Memory B cell (primary cell): ENCODE results near the gene POU2AF2.
"Not testable (repeated sequence)": the region's sequence is repeated elsewhere in the genome, so short reads cannot be mapped to it uniquely, and the experiment has no call there.

Source experiments
- ATAC-seq: fragments of 150-1000 bp; cut with Tn5 transposase; 2 replicates; pipeline ENCODE4 v1.10.0; 2021; ENCODE audit warnings: low read depth, mild to moderate bottlenecking, moderate library complexity
- DNase-seq, 2 donors: peaks; one replicate each; pipeline ENCODE4 v3.0.0; 2022; ENCODE audit warnings: low spot score in 2 of 2
- H3K27ac Mint-ChIP-seq: one replicate; pipeline ENCODE4 v1.8.0; 2022; ENCODE audit warnings: mild to moderate bottlenecking, moderate library complexity, mixed read lengths
- H3K27me3 Mint-ChIP-seq: one replicate; pipeline ENCODE4 v1.8.0; 2022; ENCODE audit warnings: mixed read lengths
- H3K36me3 Mint-ChIP-seq: one replicate; pipeline ENCODE4 v1.8.0; 2022; ENCODE audit warnings: mild to moderate bottlenecking, mixed read lengths
- H3K4me1 Mint-ChIP-seq: one replicate; pipeline ENCODE4 v1.8.0; 2022; ENCODE audit warnings: mixed read lengths
- H3K4me3 Mint-ChIP-seq: one replicate; pipeline ENCODE4 v1.8.0; 2022; ENCODE audit warnings: mild to moderate bottlenecking, moderate library complexity, mixed read lengths
- H3K9me3 Mint-ChIP-seq: one replicate; pipeline ENCODE4 v1.8.0; 2022; ENCODE audit warnings: mixed read lengths

Gene POU2AF2

GRCh38 chr11:111320199-111320598, 74.7 kb downstream of the POU2AF2 start:
- not testable (repeated sequence) for H3K4me1 Mint-ChIP-seq, H3K27me3 Mint-ChIP-seq, H3K9me3 Mint-ChIP-seq, H3K4me3 Mint-ChIP-seq, H3K27ac Mint-ChIP-seq, DNase-seq, H3K36me3 Mint-ChIP-seq, ATAC-seq

GRCh38 chr11:111320728-111321568, 75.4 kb downstream of the POU2AF2 start:
- no peak for DNase-seq
- H3K27ac Mint-ChIP-seq: no peak overlapping the region
- ATAC-seq: no peak
- H3K36me3 Mint-ChIP-seq: peaks cover 9% of the 10 kb centered on the region
- H3K4me3 Mint-ChIP-seq: no peak overlapping the region
- no peaks in the 10 kb centered on the region for H3K4me1 Mint-ChIP-seq
- H3K9me3 Mint-ChIP-seq: no peaks in the 10 kb centered on the region
- H3K27me3 Mint-ChIP-seq: no peaks in the 10 kb centered on the region

- H3K4me1 Mint-ChIP-seq: no peaks in the 10 kb centered on the region
- DNase-seq: no peak
- no peak overlapping the region for H3K27ac Mint-ChIP-seq
- H3K27me3 Mint-ChIP-seq: no peaks in the 10 kb centered on the region
- H3K9me3 Mint-ChIP-seq: no peaks in the 10 kb centered on the region
- no peak for ATAC-seq
- peaks cover 6% of the 10 kb centered on the region for H3K36me3 Mint-ChIP-seq
- no peak overlapping the region for H3K4me3 Mint-ChIP-seq
Measured at GRCh38 chr11:111322534-111322933, 77.0 kb downstream of the POU2AF2 start.

GRCh38 chr11:111324277-111324720, 78.8 kb downstream of the POU2AF2 start:
- Mint-ChIP-seq H3K36me3 (peaks cover 6% of the 10 kb centered on the region), H3K4me1 (no peaks in the 10 kb centered on the region), H3K9me3 (no peaks in the 10 kb centered on the region), H3K27me3 (no peaks in the 10 kb centered on the region), H3K27ac (no peak overlapping the region), H3K4me3 (no peak overlapping the region)
- ATAC-seq (no peak), DNase-seq (no peak)

- no peak overlapping the region for H3K4me3 Mint-ChIP-seq
- ATAC-seq (no peak), DNase-seq (no peak)
- H3K9me3 Mint-ChIP-seq: no peaks in the 10 kb centered on the region
- no peak overlapping the region for H3K27ac Mint-ChIP-seq
- H3K4me1 Mint-ChIP-seq: no peaks in the 10 kb centered on the region
- H3K36me3 Mint-ChIP-seq: peaks cover 6% of the 10 kb centered on the region
- H3K27me3 Mint-ChIP-seq: no peaks in the 10 kb centered on the region
Measured at GRCh38 chr11:111325259-111325658, 79.7 kb downstream of the POU2AF2 start.

GRCh38 chr11:111326824-111327223, 81.3 kb downstream of the POU2AF2 start:
- DNase-seq (no peak), ATAC-seq (no peak)
- Mint-ChIP-seq H3K4me3 (no peak overlapping the region), H3K27me3 (no peaks in the 10 kb centered on the region), H3K27ac (no peak overlapping the region), H3K36me3 (peaks cover 10% of the 10 kb centered on the region), H3K9me3 (no peaks in the 10 kb centered on the region), H3K4me1 (peaks cover 2% of the 10 kb centered on the region)

- ATAC-seq (no peak), DNase-seq (no peak)
- Mint-ChIP-seq H3K27me3 (no peaks in the 10 kb centered on the region), H3K9me3 (no peaks in the 10 kb centered on the region), H3K36me3 (peaks cover 14% of the 10 kb centered on the region), H3K4me3 (no peak overlapping the region), H3K4me1 (peaks cover 2% of the 10 kb centered on the region), H3K27ac (no peak overlapping the region)
Measured at GRCh38 chr11:111327908-111328624, 82.5 kb downstream of the POU2AF2 start.

- no peak overlapping the region for H3K27ac Mint-ChIP-seq
- DNase-seq (no peak), ATAC-seq (no peak)
- no peak overlapping the region for H3K4me3 Mint-ChIP-seq
- peaks cover 8% of the 10 kb centered on the region for H3K4me1 Mint-ChIP-seq
- H3K36me3 Mint-ChIP-seq: peaks cover 20% of the 10 kb centered on the region
- H3K9me3 Mint-ChIP-seq: no peaks in the 10 kb centered on the region
- no peaks in the 10 kb centered on the region for H3K27me3 Mint-ChIP-seq
Measured at GRCh38 chr11:111329306-111330204, 84.0 kb downstream of the POU2AF2 start.

GRCh38 chr11:111330234-111330893, 84.8 kb downstream of the POU2AF2 start:
- H3K27ac Mint-ChIP-seq: no peak overlapping the region
- peaks cover 17% of the 10 kb centered on the region for H3K36me3 Mint-ChIP-seq
- ATAC-seq (no peak), DNase-seq (no peak)
- no peaks in the 10 kb centered on the region for H3K9me3 Mint-ChIP-seq
- peaks cover 8% of the 10 kb centered on the region for H3K4me1 Mint-ChIP-seq
- H3K4me3 Mint-ChIP-seq: no peak overlapping the region
- H3K27me3 Mint-ChIP-seq: no peaks in the 10 kb centered on the region

- peaks cover 8% of the 10 kb centered on the region for H3K4me1 Mint-ChIP-seq
- DNase-seq (no peak), ATAC-seq (no peak)
- no peak overlapping the region for H3K27ac Mint-ChIP-seq
- H3K27me3 Mint-ChIP-seq: no peaks in the 10 kb centered on the region
- peaks cover 16% of the 10 kb centered on the region for H3K36me3 Mint-ChIP-seq
- H3K4me3 Mint-ChIP-seq: no peak overlapping the region
- H3K9me3 Mint-ChIP-seq: no peaks in the 10 kb centered on the region
Measured at GRCh38 chr11:111331711-111332479, 86.4 kb downstream of the POU2AF2 start.

- H3K9me3 Mint-ChIP-seq: peaks cover 4% of the 10 kb centered on the region
- H3K36me3 Mint-ChIP-seq: peaks cover 27% of the 10 kb centered on the region
- DNase-seq (no peak), ATAC-seq (no peak)
- no peak overlapping the region for H3K27ac Mint-ChIP-seq
- H3K27me3 Mint-ChIP-seq: no peaks in the 10 kb centered on the region
- H3K4me1 Mint-ChIP-seq: peaks cover 8% of the 10 kb centered on the region
- H3K4me3 Mint-ChIP-seq: no peak overlapping the region
Measured at GRCh38 chr11:111334532-111335502, 89.3 kb downstream of the POU2AF2 start.

- H3K9me3 Mint-ChIP-seq: peaks cover 4% of the 10 kb centered on the region
- peaks cover 27% of the 10 kb centered on the region for H3K36me3 Mint-ChIP-seq
- no peak for DNase-seq
- no peak overlapping the region for H3K27ac Mint-ChIP-seq
- no peaks in the 10 kb centered on the region for H3K27me3 Mint-ChIP-seq
- peaks cover 8% of the 10 kb centered on the region for H3K4me1 Mint-ChIP-seq
- ATAC-seq: no peak
- H3K4me3 Mint-ChIP-seq: no peak overlapping the region
Measured at GRCh38 chr11:111335549-111335948, 90.0 kb downstream of the POU2AF2 start.
